WTC11 (cell line): ENCODE measurements around the gene GALT. TPM values are rescaled to one million over a fixed set of nuclear protein-coding genes. Genes with fewer than 3 reads are reported as not detected.

ENCODE experiments used
- ATAC-seq: fragments of 200-7000 bp; cut with Tn5 transposase; 2 replicates; pipeline ENCODE4 v1.10.0; 2021; ENCODE audit warnings: mild to moderate bottlenecking, moderate library complexity
- CTCF ChIA-PET: fragments of 300-600 bp; sonication (Branson Sonifier 250); formaldehyde crosslinking; loops from one replicate; lab custom pipeline; 2021; ENCODE audit warnings: antibody characterized with exemption; lab: Charles Lee
- POLR2A ChIA-PET: fragments of 350-600 bp; sonication (Branson Sonifier 250); formaldehyde crosslinking; loops from one replicate; lab custom pipeline; 2021; ENCODE audit warnings: antibody characterized with exemption; lab: Charles Lee
- DNase-seq: peaks from one replicate; pipeline ENCODE4 v3.0.0; 2021; ENCODE audit warnings: low spot score
- H3K27ac Mint-ChIP-seq: 2 replicates; pipeline ENCODE4 v1.8.0; 2021; ENCODE audit warnings: mixed read lengths
- H3K27me3 Mint-ChIP-seq: 2 replicates; pipeline ENCODE4 v1.8.0; 2021; ENCODE audit warnings: low read depth, mild to moderate bottlenecking, moderate library complexity, mixed read lengths
- H3K36me3 Mint-ChIP-seq: 2 replicates; pipeline ENCODE4 v1.8.0; 2021; ENCODE audit warnings: mixed read lengths
- H3K4me1 Mint-ChIP-seq: 2 replicates; pipeline ENCODE4 v1.8.0; 2022; ENCODE audit warnings: mixed read lengths
- H3K4me3 Mint-ChIP-seq: 2 replicates; pipeline ENCODE4 v1.8.0; 2021; ENCODE audit warnings: mild to moderate bottlenecking, moderate library complexity, mixed read lengths
- H3K9me3 Mint-ChIP-seq: 2 replicates; pipeline ENCODE4 v1.8.0; 2021; ENCODE audit warnings: mixed read lengths
- ESRRA ChIP-seq: sonication (generic); formaldehyde crosslinking; IDR thresholded peaks from 2 replicates; pipeline ENCODE4 v1.8.1; 2022; ENCODE audit warnings: mild to moderate bottlenecking, missing genetic modification reagents, borderline replicate concordance
- FOXK1 ChIP-seq: sonication (generic); formaldehyde crosslinking; IDR thresholded peaks from 2 replicates; pipeline ENCODE4 v1.8.0; 2022; ENCODE audit warnings: mild to moderate bottlenecking, moderate library complexity, missing genetic modification reagents
- GTF2I ChIP-seq: fragments of 250-450 bp; sonication (Bioruptor Pico); conservative IDR thresholded peaks from 2 replicates; pipeline ENCODE4 v1.4.0; 2021; ENCODE audit warnings: mild to moderate bottlenecking
- MYBL2 ChIP-seq: sonication (generic); formaldehyde crosslinking; IDR thresholded peaks from 2 replicates; pipeline ENCODE4 v1.8.1; 2023; ENCODE audit warnings: mild to moderate bottlenecking, moderate library complexity, missing genetic modification reagents
- NR2C2 ChIP-seq: sonication (generic); formaldehyde crosslinking; IDR thresholded peaks from 2 replicates; pipeline ENCODE4 v1.8.0; 2022; ENCODE audit warnings: mild to moderate bottlenecking, missing genetic modification reagents
- OVOL2 ChIP-seq: fragments of 250-450 bp; sonication (Bioruptor Pico); IDR thresholded peaks from 2 replicates; pipeline ENCODE4 v1.9.0; 2021; ENCODE audit warnings: mild to moderate bottlenecking, borderline replicate concordance
- RORB ChIP-seq: fragments of 250-450 bp; sonication (Bioruptor Pico); IDR thresholded peaks from 2 replicates; pipeline ENCODE4 v1.9.0; 2021; ENCODE audit warnings: mild to moderate bottlenecking
- SP1 ChIP-seq: sonication (generic); formaldehyde crosslinking; conservative IDR thresholded peaks from 2 replicates; pipeline ENCODE4 v1.8.1; 2022; ENCODE audit warnings: missing genetic modification reagents
- TCF7 ChIP-seq: sonication (generic); formaldehyde crosslinking; IDR thresholded peaks from 2 replicates; pipeline ENCODE4 v1.8.0; 2022; ENCODE audit warnings: mild to moderate bottlenecking, low read depth, missing genetic modification reagents, moderate library complexity
- TEAD1 ChIP-seq: sonication (generic); formaldehyde crosslinking; IDR thresholded peaks from 2 replicates; pipeline ENCODE4 v1.8.0; 2022; ENCODE audit warnings: mild to moderate bottlenecking, missing genetic modification reagents
- ZNF263 ChIP-seq: sonication (generic); formaldehyde crosslinking; IDR thresholded peaks from 2 replicates; pipeline ENCODE4 v1.8.1; 2022; ENCODE audit warnings: low read depth, mild to moderate bottlenecking, moderate library complexity, missing genetic modification reagents
- ZNF671 ChIP-seq: fragments of 250-450 bp; sonication (Bioruptor Pico); IDR thresholded peaks from 2 replicates; pipeline ENCODE4 v1.8.0; 2021; ENCODE audit warnings: mild to moderate bottlenecking
- total RNA-seq: library from RNA; stranded (reverse); gene quantifications from 3 replicates; pipeline ENCODE4 v1.2.3, GENCODE V29; 2021
- TF ChIP-seq, protein P1 (sequence below): fragments of 250-450 bp; sonication (Bioruptor Pico); IDR thresholded peaks from 2 replicates; pipeline ENCODE4 v1.9.0; 2021; ENCODE audit warnings: mild to moderate bottlenecking
- TF ChIP-seq, protein P2 (sequence below): sonication (generic); formaldehyde crosslinking; IDR thresholded peaks from 2 replicates; pipeline ENCODE4 v1.8.1; 2022; ENCODE audit warnings: low read depth, missing genetic modification reagents, borderline replicate concordance
- TF ChIP-seq, protein P3 (sequence below): sonication (generic); formaldehyde crosslinking; IDR thresholded peaks from 2 replicates; pipeline ENCODE4 v1.8.0; 2022; ENCODE audit warnings: mild to moderate bottlenecking, missing genetic modification reagents
- TF ChIP-seq, protein P4 (sequence below): fragments of 200-600 bp; IDR thresholded peaks from 2 replicates; pipeline ENCODE4 v1.8.0; 2022; ENCODE audit warnings: antibody characterized with exemption
- TF ChIP-seq, protein P5 (sequence below): sonication (generic); formaldehyde crosslinking; IDR thresholded peaks from 2 replicates; pipeline ENCODE4 v1.8.1; 2023; ENCODE audit warnings: mild to moderate bottlenecking, missing genetic modification reagents, borderline replicate concordance
- TF ChIP-seq, protein P6 (sequence below): sonication (generic); formaldehyde crosslinking; IDR thresholded peaks from 2 replicates; pipeline ENCODE4 v1.8.1; 2023; ENCODE audit warnings: mild to moderate bottlenecking, missing genetic modification reagents, moderate library complexity
- TF ChIP-seq, protein P7 (sequence below): sonication (generic); formaldehyde crosslinking; IDR thresholded peaks from 2 replicates; pipeline ENCODE4 v1.8.1; 2022; ENCODE audit warnings: mild to moderate bottlenecking, moderate library complexity, missing genetic modification reagents
- TF ChIP-seq, protein P8 (sequence below): sonication (generic); formaldehyde crosslinking; IDR thresholded peaks from 2 replicates; pipeline ENCODE4 v1.8.0; 2022; ENCODE audit warnings: mild to moderate bottlenecking, missing genetic modification reagents

The GALT gene
- total RNA-seq, 1 experiment from 2014 or later, result 39.7 TPM

DNA sequence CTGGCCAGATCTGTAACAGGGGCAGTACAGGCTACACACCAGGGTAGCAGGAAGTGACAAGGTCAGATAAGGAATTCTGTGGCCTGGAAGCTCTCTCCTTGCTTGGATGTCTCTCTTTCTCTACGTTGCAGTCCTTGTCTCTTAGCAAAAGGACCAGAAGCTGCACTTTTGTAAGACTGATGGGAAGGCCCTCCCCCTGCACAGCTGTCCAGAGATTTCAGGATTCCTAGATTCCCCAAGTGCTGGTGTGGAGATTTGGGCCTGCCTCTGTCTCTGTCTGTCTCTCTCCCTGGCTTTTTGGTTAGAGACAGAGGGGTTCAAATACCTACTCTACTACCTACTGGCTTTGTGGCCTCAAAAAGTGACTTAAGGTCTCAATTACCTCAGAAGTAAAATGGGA, 46.9 kb upstream of the GALT start:
- Mint-ChIP-seq H3K4me3 (no peak overlapping the region), H3K36me3 (no peaks in the 10 kb centered on the region), H3K27me3 (peaks cover 6% of the 10 kb centered on the region), H3K9me3 (no peaks in the 10 kb centered on the region), H3K4me1 (peaks cover 9% of the 10 kb centered on the region), H3K27ac (no peak overlapping the region)
- TF ChIP-seq, protein P1, sequence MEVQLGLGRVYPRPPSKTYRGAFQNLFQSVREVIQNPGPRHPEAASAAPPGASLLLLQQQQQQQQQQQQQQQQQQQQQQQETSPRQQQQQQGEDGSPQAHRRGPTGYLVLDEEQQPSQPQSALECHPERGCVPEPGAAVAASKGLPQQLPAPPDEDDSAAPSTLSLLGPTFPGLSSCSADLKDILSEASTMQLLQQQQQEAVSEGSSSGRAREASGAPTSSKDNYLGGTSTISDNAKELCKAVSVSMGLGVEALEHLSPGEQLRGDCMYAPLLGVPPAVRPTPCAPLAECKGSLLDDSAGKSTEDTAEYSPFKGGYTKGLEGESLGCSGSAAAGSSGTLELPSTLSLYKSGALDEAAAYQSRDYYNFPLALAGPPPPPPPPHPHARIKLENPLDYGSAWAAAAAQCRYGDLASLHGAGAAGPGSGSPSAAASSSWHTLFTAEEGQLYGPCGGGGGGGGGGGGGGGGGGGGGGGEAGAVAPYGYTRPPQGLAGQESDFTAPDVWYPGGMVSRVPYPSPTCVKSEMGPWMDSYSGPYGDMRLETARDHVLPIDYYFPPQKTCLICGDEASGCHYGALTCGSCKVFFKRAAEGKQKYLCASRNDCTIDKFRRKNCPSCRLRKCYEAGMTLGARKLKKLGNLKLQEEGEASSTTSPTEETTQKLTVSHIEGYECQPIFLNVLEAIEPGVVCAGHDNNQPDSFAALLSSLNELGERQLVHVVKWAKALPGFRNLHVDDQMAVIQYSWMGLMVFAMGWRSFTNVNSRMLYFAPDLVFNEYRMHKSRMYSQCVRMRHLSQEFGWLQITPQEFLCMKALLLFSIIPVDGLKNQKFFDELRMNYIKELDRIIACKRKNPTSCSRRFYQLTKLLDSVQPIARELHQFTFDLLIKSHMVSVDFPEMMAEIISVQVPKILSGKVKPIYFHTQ (CRISPR knock-in tag), result no peak
- TF ChIP-seq GTF2I (CRISPR knock-in tag) (no peak), ESRRA (CRISPR knock-in tag) (no peak), TCF7 (CRISPR knock-in tag) (no peak), SP1 (CRISPR knock-in tag) (no peak), FOXK1 (CRISPR knock-in tag) (no peak), TEAD1 (CRISPR knock-in tag) (no peak), OVOL2 (CRISPR knock-in tag) (no peak), ZNF671 (CRISPR knock-in tag) (no peak), NR2C2 (no peak), ZNF263 (CRISPR knock-in tag) (no peak)
- TF ChIP-seq, protein P2, sequence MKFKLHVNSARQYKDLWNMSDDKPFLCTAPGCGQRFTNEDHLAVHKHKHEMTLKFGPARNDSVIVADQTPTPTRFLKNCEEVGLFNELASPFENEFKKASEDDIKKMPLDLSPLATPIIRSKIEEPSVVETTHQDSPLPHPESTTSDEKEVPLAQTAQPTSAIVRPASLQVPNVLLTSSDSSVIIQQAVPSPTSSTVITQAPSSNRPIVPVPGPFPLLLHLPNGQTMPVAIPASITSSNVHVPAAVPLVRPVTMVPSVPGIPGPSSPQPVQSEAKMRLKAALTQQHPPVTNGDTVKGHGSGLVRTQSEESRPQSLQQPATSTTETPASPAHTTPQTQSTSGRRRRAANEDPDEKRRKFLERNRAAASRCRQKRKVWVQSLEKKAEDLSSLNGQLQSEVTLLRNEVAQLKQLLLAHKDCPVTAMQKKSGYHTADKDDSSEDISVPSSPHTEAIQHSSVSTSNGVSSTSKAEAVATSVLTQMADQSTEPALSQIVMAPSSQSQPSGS (CRISPR knock-in tag), result no peak
- TF ChIP-seq, protein P3, sequence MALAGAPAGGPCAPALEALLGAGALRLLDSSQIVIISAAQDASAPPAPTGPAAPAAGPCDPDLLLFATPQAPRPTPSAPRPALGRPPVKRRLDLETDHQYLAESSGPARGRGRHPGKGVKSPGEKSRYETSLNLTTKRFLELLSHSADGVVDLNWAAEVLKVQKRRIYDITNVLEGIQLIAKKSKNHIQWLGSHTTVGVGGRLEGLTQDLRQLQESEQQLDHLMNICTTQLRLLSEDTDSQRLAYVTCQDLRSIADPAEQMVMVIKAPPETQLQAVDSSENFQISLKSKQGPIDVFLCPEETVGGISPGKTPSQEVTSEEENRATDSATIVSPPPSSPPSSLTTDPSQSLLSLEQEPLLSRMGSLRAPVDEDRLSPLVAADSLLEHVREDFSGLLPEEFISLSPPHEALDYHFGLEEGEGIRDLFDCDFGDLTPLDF, result no peak
- TF ChIP-seq, protein P4, sequence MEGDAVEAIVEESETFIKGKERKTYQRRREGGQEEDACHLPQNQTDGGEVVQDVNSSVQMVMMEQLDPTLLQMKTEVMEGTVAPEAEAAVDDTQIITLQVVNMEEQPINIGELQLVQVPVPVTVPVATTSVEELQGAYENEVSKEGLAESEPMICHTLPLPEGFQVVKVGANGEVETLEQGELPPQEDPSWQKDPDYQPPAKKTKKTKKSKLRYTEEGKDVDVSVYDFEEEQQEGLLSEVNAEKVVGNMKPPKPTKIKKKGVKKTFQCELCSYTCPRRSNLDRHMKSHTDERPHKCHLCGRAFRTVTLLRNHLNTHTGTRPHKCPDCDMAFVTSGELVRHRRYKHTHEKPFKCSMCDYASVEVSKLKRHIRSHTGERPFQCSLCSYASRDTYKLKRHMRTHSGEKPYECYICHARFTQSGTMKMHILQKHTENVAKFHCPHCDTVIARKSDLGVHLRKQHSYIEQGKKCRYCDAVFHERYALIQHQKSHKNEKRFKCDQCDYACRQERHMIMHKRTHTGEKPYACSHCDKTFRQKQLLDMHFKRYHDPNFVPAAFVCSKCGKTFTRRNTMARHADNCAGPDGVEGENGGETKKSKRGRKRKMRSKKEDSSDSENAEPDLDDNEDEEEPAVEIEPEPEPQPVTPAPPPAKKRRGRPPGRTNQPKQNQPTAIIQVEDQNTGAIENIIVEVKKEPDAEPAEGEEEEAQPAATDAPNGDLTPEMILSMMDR, result no peak
- CTCF ChIA-PET, result interaction anchor here (1.2 to 5.4 kb wide), 6 partner anchors 8 to 196 kb away, joined by 3 to 31 read pairs (median 6); no protein-coding TSS in a partner anchor
- POLR2A ChIA-PET, result interaction anchor here (0.9 kb wide), 1 partner anchor 9 kb away, joined by 3 read pairs; no protein-coding TSS in a partner anchor
- no peak for ATAC-seq
- DNase-seq, result no peak

DNA sequence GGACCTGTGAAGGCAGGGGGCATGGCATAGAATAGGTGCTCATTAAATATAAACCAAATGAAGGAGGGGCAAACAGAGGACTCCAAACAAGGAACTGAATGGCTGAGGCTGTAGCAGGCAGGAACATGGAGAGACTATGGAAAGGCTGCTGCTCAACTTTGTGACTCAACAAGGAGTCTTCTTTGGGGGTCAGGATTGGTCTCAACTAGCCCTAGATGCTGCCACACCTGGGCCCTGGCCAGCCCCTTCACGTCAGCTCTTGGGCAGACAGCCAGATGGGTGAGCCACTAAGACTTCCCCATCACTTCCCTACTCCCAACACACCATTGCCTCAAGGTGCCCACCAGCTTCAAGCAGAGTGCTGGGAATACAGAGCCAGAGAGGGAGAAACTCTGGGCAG, 45.6 kb upstream of the GALT start:
- Mint-ChIP-seq H3K4me1 (peaks cover 9% of the 10 kb centered on the region), H3K9me3 (no peaks in the 10 kb centered on the region), H3K36me3 (no peaks in the 10 kb centered on the region), H3K27ac (no peak overlapping the region), H3K4me3 (no peak overlapping the region), H3K27me3 (peaks cover 3% of the 10 kb centered on the region)
- no peak for ATAC-seq
- ChIA-PET POLR2A (no interaction called here), CTCF (interaction anchor here (2.0 to 5.4 kb wide), 2 partner anchors 9 to 54 kb away, joined by 9 to 31 read pairs; no protein-coding TSS in a partner anchor)
- DNase-seq, result no peak
- TF ChIP-seq, protein P2 (CRISPR knock-in tag), result no peak
- TF ChIP-seq, protein P5, sequence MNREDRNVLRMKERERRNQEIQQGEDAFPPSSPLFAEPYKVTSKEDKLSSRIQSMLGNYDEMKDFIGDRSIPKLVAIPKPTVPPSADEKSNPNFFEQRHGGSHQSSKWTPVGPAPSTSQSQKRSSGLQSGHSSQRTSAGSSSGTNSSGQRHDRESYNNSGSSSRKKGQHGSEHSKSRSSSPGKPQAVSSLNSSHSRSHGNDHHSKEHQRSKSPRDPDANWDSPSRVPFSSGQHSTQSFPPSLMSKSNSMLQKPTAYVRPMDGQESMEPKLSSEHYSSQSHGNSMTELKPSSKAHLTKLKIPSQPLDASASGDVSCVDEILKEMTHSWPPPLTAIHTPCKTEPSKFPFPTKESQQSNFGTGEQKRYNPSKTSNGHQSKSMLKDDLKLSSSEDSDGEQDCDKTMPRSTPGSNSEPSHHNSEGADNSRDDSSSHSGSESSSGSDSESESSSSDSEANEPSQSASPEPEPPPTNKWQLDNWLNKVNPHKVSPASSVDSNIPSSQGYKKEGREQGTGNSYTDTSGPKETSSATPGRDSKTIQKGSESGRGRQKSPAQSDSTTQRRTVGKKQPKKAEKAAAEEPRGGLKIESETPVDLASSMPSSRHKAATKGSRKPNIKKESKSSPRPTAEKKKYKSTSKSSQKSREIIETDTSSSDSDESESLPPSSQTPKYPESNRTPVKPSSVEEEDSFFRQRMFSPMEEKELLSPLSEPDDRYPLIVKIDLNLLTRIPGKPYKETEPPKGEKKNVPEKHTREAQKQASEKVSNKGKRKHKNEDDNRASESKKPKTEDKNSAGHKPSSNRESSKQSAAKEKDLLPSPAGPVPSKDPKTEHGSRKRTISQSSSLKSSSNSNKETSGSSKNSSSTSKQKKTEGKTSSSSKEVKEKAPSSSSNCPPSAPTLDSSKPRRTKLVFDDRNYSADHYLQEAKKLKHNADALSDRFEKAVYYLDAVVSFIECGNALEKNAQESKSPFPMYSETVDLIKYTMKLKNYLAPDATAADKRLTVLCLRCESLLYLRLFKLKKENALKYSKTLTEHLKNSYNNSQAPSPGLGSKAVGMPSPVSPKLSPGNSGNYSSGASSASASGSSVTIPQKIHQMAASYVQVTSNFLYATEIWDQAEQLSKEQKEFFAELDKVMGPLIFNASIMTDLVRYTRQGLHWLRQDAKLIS (CRISPR knock-in tag), result no peak
- no peak for TF ChIP-seq MYBL2 (CRISPR knock-in tag)
- TF ChIP-seq, protein P6, sequence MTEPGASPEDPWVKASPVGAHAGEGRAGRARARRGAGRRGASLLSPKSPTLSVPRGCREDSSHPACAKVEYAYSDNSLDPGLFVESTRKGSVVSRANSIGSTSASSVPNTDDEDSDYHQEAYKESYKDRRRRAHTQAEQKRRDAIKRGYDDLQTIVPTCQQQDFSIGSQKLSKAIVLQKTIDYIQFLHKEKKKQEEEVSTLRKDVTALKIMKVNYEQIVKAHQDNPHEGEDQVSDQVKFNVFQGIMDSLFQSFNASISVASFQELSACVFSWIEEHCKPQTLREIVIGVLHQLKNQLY (CRISPR knock-in tag), result no peak
- TF ChIP-seq, protein P7, sequence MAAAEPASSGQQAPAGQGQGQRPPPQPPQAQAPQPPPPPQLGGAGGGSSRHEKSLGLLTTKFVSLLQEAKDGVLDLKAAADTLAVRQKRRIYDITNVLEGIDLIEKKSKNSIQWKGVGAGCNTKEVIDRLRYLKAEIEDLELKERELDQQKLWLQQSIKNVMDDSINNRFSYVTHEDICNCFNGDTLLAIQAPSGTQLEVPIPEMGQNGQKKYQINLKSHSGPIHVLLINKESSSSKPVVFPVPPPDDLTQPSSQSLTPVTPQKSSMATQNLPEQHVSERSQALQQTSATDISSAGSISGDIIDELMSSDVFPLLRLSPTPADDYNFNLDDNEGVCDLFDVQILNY, result no peak
- TF ChIP-seq RORB, result no peak
- TF ChIP-seq, protein P8, sequence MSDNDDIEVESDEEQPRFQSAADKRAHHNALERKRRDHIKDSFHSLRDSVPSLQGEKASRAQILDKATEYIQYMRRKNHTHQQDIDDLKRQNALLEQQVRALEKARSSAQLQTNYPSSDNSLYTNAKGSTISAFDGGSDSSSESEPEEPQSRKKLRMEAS, result no peak
